HL-60 (cell line): ENCODE measurements around the gene TTI1.

Experiments used
- DNase-seq, 2 experiments: peaks; one replicate each; pipeline ENCODE4 v3.0.0-alpha.2; 2010 to 2020; ENCODE audit warnings: low read depth in 1 of 2, low spot score in 1 of 2
- H3K27ac ChIP-seq: fragments of 250-450 bp; sonication (Bioruptor Pico); replicated peaks from 2 replicates; pipeline ENCODE4 v1.5.1; 2020; ENCODE audit warnings: mild to moderate bottlenecking, moderate library complexity
- H3K27me3 ChIP-seq: fragments of 250-450 bp; sonication (Bioruptor Pico); 2 replicates; pipeline ENCODE4 v1.5.1; 2021; ENCODE audit warnings: mild to moderate bottlenecking, moderate library complexity; ENCODE audit not compliant: insufficient read depth, poor library complexity, severe bottlenecking
- H3K4me3 ChIP-seq: replicated peaks from 2 replicates; pipeline ENCODE4 v1.5.1; 2011; ENCODE audit warnings: mild to moderate bottlenecking, control low read depth, low read length; ENCODE audit not compliant: insufficient read depth
- GABPA ChIP-seq: IDR thresholded peaks from 2 replicates; pipeline ENCODE4 v1.6.1; 2012; ENCODE audit warnings: low read depth
- POLR2AphosphoS5 ChIP-seq: IDR thresholded peaks from 2 replicates; pipeline ENCODE4 v1.6.1; 2012; ENCODE audit warnings: low read depth
- SPI1 ChIP-seq: IDR thresholded peaks from 2 replicates; pipeline ENCODE4 v1.6.1; 2012; ENCODE audit warnings: low read depth, mild to moderate bottlenecking, borderline replicate concordance
- TF ChIP-seq, protein P1 (sequence below): IDR thresholded peaks from one replicate; pipeline ENCODE4 v1.5.1; 2011; ENCODE audit warnings: low read length, control low read depth, inconsistent platforms; ENCODE audit not compliant: insufficient read depth
- TF ChIP-seq, protein P2 (sequence below): IDR thresholded peaks from 2 replicates; pipeline ENCODE4 v1.6.1; 2012; ENCODE audit warnings: low read depth; ENCODE audit not compliant: insufficient replicate concordance

The TTI1 gene

DNA sequence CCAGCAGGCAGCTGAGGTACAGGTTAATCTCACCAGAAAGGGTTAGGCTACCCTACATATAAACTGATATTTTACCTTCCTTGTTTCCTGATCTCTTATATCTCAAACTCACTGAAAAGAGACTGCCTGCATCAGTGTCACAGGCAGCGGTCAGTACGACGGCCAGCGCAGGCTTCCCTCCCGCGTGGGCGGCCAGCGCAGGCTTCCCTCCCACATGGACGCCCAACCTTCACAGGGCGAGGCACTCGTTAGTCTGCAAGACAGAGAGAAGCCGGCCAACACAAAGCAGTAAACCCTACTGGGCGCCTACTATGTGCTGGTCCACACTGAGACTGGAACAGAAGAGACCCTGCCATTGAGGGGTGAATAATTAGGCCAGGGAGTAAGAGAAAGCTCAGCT, 33.0 kb downstream of the TTI1 start:
- H3K4me3 ChIP-seq = no peak overlapping the region
- TF ChIP-seq, protein P1, sequence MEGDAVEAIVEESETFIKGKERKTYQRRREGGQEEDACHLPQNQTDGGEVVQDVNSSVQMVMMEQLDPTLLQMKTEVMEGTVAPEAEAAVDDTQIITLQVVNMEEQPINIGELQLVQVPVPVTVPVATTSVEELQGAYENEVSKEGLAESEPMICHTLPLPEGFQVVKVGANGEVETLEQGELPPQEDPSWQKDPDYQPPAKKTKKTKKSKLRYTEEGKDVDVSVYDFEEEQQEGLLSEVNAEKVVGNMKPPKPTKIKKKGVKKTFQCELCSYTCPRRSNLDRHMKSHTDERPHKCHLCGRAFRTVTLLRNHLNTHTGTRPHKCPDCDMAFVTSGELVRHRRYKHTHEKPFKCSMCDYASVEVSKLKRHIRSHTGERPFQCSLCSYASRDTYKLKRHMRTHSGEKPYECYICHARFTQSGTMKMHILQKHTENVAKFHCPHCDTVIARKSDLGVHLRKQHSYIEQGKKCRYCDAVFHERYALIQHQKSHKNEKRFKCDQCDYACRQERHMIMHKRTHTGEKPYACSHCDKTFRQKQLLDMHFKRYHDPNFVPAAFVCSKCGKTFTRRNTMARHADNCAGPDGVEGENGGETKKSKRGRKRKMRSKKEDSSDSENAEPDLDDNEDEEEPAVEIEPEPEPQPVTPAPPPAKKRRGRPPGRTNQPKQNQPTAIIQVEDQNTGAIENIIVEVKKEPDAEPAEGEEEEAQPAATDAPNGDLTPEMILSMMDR = no peak
- TF ChIP-seq GABPA (no peak), POLR2AphosphoS5 (no peak), SPI1 (no peak)
- TF ChIP-seq, protein P2, sequence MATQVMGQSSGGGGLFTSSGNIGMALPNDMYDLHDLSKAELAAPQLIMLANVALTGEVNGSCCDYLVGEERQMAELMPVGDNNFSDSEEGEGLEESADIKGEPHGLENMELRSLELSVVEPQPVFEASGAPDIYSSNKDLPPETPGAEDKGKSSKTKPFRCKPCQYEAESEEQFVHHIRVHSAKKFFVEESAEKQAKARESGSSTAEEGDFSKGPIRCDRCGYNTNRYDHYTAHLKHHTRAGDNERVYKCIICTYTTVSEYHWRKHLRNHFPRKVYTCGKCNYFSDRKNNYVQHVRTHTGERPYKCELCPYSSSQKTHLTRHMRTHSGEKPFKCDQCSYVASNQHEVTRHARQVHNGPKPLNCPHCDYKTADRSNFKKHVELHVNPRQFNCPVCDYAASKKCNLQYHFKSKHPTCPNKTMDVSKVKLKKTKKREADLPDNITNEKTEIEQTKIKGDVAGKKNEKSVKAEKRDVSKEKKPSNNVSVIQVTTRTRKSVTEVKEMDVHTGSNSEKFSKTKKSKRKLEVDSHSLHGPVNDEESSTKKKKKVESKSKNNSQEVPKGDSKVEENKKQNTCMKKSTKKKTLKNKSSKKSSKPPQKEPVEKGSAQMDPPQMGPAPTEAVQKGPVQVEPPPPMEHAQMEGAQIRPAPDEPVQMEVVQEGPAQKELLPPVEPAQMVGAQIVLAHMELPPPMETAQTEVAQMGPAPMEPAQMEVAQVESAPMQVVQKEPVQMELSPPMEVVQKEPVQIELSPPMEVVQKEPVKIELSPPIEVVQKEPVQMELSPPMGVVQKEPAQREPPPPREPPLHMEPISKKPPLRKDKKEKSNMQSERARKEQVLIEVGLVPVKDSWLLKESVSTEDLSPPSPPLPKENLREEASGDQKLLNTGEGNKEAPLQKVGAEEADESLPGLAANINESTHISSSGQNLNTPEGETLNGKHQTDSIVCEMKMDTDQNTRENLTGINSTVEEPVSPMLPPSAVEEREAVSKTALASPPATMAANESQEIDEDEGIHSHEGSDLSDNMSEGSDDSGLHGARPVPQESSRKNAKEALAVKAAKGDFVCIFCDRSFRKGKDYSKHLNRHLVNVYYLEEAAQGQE = no peak
- no peak overlapping the region for H3K27ac ChIP-seq
- DNase-seq = no peak
- H3K27me3 ChIP-seq = no peaks in the 10 kb centered on the region

DNA sequence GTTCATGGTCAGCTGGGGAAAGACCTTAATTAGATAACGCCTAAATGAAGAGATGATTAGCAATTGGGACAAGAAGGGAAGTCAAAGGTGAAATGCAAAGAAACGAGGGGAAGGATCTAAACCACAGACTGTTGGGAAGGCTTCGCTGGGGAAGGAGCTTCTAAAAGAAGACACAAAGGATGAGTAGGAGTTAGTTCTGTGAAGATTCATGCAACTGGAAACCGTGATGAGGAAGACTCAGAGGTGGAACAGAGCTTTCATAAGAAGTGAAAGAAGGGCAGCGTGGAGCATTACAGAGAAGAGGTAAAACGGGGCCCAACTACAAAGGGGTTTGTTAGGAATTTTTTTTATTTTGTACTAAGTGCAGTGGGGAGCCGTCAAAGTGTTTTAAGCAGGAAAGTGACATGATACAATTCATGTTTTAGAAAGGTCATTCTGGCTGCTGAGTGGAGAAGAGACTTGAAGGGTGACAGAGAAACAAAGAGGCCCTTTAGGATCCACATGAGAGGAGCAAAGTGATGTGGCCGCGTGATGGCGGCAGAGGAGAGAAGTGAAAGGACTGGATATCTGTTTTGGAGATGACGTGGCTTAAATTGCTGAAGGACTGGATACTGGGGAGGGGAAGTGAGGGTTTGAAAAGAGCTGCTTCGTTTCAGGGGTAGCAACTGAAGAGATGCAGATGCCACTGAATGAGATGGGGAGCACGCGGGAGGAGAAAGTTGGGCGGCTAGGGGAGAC, 33.6 kb downstream of the TTI1 start:
- TF ChIP-seq POLR2AphosphoS5 = no peak
- no peak for TF ChIP-seq GABPA
- TF ChIP-seq SPI1 = no peak
- TF ChIP-seq, protein P2 = no peak
- TF ChIP-seq, protein P1 = no peak
- Histone ChIP-seq H3K27ac (no peak overlapping the region), H3K4me3 (no peak overlapping the region), H3K27me3 (no peaks in the 10 kb centered on the region)
- DNase-seq = no peak

DNA sequence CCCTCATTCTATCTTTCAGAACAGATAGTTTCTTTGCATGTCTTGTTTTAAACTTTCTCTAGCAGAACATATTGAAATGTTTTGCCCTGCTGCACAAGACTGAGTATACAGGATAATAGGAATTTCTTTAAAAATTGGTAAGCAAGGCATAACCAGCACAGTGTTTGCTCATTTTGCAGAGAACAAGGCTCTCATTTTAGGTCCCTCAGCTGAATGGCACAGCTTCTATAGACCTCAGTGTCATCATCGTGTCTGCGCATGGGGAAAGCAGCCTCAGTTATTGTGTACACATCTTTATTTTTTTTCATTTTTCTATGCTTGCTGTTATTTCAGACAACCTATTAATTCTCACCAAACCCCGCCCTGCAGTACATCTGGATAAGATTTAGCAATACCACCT, 35.7 kb downstream of the TTI1 start:
- TF ChIP-seq, protein P1 = no peak
- TF ChIP-seq, protein P2 = no peak
- TF ChIP-seq GABPA (no peak), POLR2AphosphoS5 (no peak), SPI1 (no peak)
- DNase-seq = no peak

More for the DNA sequence above, 35.7 kb downstream of the TTI1 start:
- Histone ChIP-seq H3K27ac (no peak overlapping the region), H3K4me3 (no peak overlapping the region), H3K27me3 (no peaks in the 10 kb centered on the region)
